Keratinocyte (primary cell): ENCODE measurements around the gene PRLH. TPM values are rescaled to one million over a fixed set of nuclear protein-coding genes. Genes with fewer than 3 reads are reported as not detected.

ENCODE experiments used
- DNase-seq: peaks from one replicate; pipeline ENCODE4 v3.0.0-alpha.2; 2011; ENCODE audit warnings: low read depth, missing footprints, low spot score
- FAIRE-seq: peaks from 2 replicates; lab custom pipeline; 2011; peaks lifted over from hg19 to GRCh38; lab: Jason Lieb, UNC
- H2AFZ ChIP-seq: 2 replicates; pipeline ENCODE4 v1.6.0; 2012; ENCODE audit warnings: low read length, control low read depth, inconsistent platforms; ENCODE audit not compliant: control insufficient read depth
- H3K27ac ChIP-seq: 2 replicates; pipeline ENCODE4 v1.5.1; 2011; ENCODE audit warnings: low read length; ENCODE audit not compliant: control insufficient read depth, insufficient read depth
- H3K27me3 ChIP-seq: 3 replicates; pipeline ENCODE4 v1.6.0; 2011; ENCODE audit warnings: low read length; ENCODE audit not compliant: control insufficient read depth, insufficient read depth; ENCODE audit errors: extremely low read depth
- H3K36me3 ChIP-seq, 2 experiments: 2 replicates in 1 of 2; 3 replicates in 1 of 2; pipeline ENCODE4 v1.5.1; 2011; ENCODE audit warnings: low read length in 2 of 2, mild to moderate bottlenecking in 1 of 2; ENCODE audit not compliant: control insufficient read depth in 2 of 2, insufficient read depth in 2 of 2; ENCODE audit errors: extremely low read depth in 1 of 2
- H3K4me1 ChIP-seq: 3 replicates; pipeline ENCODE4 v1.5.1; 2011; ENCODE audit warnings: low read length; ENCODE audit not compliant: control insufficient read depth, insufficient read depth; ENCODE audit errors: extremely low read depth
- H3K4me2 ChIP-seq: 3 replicates; pipeline ENCODE4 v1.6.0; 2011; ENCODE audit warnings: low read depth, low read length; ENCODE audit not compliant: control insufficient read depth, insufficient read depth; ENCODE audit errors: extremely low read depth
- H3K4me3 ChIP-seq, 3 experiments: fragments of 200-600 bp in 1 of 3; sonication (generic) in 1 of 3; 2 replicates in 2 of 3; 3 replicates in 1 of 3; pipeline ENCODE4 v1.5.1; 2011 to 2016; ENCODE audit warnings: low read length in 3 of 3, mild to moderate bottlenecking in 3 of 3, control low read depth in 2 of 3, inconsistent platforms in 1 of 3, low read depth in 1 of 3, mixed read lengths in 1 of 3, mixed run types in 1 of 3, moderate library complexity in 1 of 3; ENCODE audit not compliant: control insufficient read depth in 2 of 3, insufficient read depth in 2 of 3; ENCODE audit errors: extremely low read depth in 1 of 3
- H3K79me2 ChIP-seq: 2 replicates; pipeline ENCODE4 v1.6.0; 2012; ENCODE audit warnings: low read length; ENCODE audit not compliant: control insufficient read depth, insufficient read depth
- H3K9ac ChIP-seq: 3 replicates; pipeline ENCODE4 v1.6.0; 2011; ENCODE audit warnings: low read length; ENCODE audit not compliant: control insufficient read depth, insufficient read depth; ENCODE audit errors: extremely low read depth
- H3K9me1 ChIP-seq: 3 replicates; pipeline ENCODE4 v1.6.0; 2011; ENCODE audit warnings: low read length; ENCODE audit not compliant: control insufficient read depth, insufficient read depth; ENCODE audit errors: extremely low read depth
- H3K9me3 ChIP-seq: 2 replicates; pipeline ENCODE4 v1.5.1; 2012; ENCODE audit warnings: low read depth, low read length; ENCODE audit not compliant: control insufficient read depth
- H4K20me1 ChIP-seq: 3 replicates; pipeline ENCODE4 v1.6.0; 2011; ENCODE audit warnings: low read length; ENCODE audit not compliant: control insufficient read depth, insufficient read depth; ENCODE audit errors: extremely low read depth
- EZH2 ChIP-seq: IDR thresholded peaks from one replicate; pipeline ENCODE4 v1.6.1; 2012; ENCODE audit warnings: inconsistent platforms, mild to moderate bottlenecking, low read length, moderate library complexity
- dilution Hi-C: fragments of 300-500 bp; cut with MboI; formaldehyde crosslinking; loops from one replicate; pipeline ENCODE4 v1.7.0; 2020; ENCODE audit warnings: low sequenced_read_pairs; ENCODE audit not compliant: extremely low pct_ligation_motif_present
- polyA plus RNA-seq, 5 experiments: library from polyadenylated mRNA; depleted of rRNA in 3 of 5; stranded (reverse) in 3 of 5; stranded (forward) in 1 of 5; unstranded in 1 of 5; fragments of >200 nt; gene quantifications; 1 replicate in 1 of 5; 2 replicates in 3 of 5; 3 replicates in 1 of 5; pipeline versions ENCODE4 v1.2.1 to v1.2.3, GENCODE V29; 2011 to 2012; ENCODE audit warnings: missing spikeins in 2 of 5, low read depth in 1 of 5, low replicate concordance in 1 of 5
- TF ChIP-seq, protein P1 (sequence below), 3 experiments: IDR thresholded peaks in 1 of 3; conservative IDR thresholded peaks in 1 of 3; optimal IDR thresholded peaks in 1 of 3; 2 replicates in 2 of 3; 3 replicates in 1 of 3; pipeline versions ENCODE3 to v1.5.1; 2011; ENCODE audit warnings: low read length in 3 of 3, mild to moderate bottlenecking in 3 of 3, moderate library complexity in 2 of 3, control low read depth in 1 of 3, inconsistent platforms in 1 of 3; ENCODE audit not compliant: insufficient read depth in 2 of 3; ENCODE audit errors: extremely low read depth in 1 of 3

Gene PRLH
- polyA plus RNA-seq, 1 donor (not counting 4 experiments of a cell fraction or from before 2014, with no cell fraction given): not detected

DNA sequence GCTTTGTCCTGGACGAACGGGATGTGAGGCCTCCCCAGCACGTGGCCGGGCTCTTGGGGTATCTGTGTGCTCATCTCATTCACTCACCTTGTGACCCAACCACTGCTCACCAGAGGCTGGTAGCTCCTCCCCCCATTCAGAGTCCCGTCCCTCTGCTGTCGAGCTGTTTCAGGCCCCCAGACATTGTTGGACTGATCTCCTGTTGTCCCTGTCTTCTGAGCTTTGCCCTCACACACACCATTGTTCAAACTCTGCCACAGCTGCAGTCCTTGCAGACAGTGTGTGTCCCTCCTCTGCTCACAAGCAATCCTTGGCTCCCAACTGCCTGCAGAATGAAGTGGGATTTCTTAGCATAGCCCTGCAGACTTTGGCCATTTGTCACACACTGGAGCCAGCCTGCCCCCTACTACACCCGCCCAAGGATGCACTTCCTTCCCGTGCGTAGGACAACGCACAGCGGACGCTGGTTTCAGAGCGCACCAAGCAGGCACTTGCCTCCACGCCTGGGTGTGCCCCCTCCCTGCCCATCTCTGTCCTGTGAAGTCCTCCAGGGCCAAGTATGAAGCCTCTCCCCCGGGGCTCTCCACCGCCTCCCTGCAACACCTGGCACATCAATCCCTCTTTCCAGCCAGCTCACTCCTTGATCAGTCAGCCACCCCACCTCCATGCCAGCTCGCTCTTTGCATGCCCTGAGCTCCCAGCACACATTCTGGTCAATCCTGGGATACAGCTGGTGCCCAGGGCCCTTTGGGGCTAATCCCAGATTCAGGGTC is 16.5 kb upstream of the PRLH start:
- H3K9me3 ChIP-seq: no peaks in the 10 kb centered on the region
- no peak overlapping the region for H3K9ac ChIP-seq
- H3K4me2 ChIP-seq: no peak overlapping the region
- dilution Hi-C loops: no loop called here
- DNase-seq (no peak), FAIRE-seq (no peak)
- no peak for TF ChIP-seq EZH2
- TF ChIP-seq, protein P1, sequence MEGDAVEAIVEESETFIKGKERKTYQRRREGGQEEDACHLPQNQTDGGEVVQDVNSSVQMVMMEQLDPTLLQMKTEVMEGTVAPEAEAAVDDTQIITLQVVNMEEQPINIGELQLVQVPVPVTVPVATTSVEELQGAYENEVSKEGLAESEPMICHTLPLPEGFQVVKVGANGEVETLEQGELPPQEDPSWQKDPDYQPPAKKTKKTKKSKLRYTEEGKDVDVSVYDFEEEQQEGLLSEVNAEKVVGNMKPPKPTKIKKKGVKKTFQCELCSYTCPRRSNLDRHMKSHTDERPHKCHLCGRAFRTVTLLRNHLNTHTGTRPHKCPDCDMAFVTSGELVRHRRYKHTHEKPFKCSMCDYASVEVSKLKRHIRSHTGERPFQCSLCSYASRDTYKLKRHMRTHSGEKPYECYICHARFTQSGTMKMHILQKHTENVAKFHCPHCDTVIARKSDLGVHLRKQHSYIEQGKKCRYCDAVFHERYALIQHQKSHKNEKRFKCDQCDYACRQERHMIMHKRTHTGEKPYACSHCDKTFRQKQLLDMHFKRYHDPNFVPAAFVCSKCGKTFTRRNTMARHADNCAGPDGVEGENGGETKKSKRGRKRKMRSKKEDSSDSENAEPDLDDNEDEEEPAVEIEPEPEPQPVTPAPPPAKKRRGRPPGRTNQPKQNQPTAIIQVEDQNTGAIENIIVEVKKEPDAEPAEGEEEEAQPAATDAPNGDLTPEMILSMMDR (optimal IDR thresholded peaks at IDR 0.05 in 1 of 3, IDR thresholded peaks at IDR 0.05 in 1 of 3, conservative IDR thresholded peaks at IDR 0.05 in 1 of 3; ENCODE audit: extremely low read depth in 1 of 3, insufficient read depth in 2 of 3, low read length in 3 of 3): no peak
- no peaks in the 10 kb centered on the region for H4K20me1 ChIP-seq
- H3K79me2 ChIP-seq: no peaks in the 10 kb centered on the region
- no peaks in the 10 kb centered on the region for H3K36me3 ChIP-seq
- no peaks in the 10 kb centered on the region for H3K9me1 ChIP-seq
- no peak overlapping the region for H2AFZ ChIP-seq
- no peak overlapping the region for H3K27ac ChIP-seq
- H3K4me1 ChIP-seq: peaks cover 2% of the 10 kb centered on the region
- no peak overlapping the region for H3K4me3 ChIP-seq
- H3K27me3 ChIP-seq: peaks cover 12% of the 10 kb centered on the region

DNA sequence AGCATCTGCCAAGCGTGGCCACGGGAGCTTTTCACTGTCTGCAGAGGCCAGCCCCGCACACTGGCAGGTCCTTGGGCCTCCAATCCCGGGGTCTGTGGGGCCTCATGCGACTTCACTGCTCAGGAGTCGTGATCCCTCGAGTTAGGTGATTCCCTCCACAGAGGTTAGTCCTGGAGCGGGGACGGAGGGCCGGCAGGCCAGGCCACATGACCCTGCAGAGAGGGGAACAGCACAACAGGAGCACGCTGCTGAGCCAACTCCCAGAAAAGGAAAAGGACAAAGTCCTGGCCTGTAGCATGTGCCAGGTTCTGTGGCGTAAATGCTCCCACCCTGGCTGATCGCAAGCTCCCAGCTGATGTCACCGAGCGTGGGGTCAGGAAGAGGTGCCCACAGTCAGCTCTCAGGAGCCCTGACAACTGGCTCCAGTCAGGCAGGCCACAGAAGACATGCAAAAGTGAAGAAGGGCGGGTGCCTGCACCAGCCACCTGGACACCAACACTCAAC is 15.3 kb upstream of the PRLH start:
- no peak for FAIRE-seq

More for the DNA sequence above, 15.3 kb upstream of the PRLH start:
- no peak overlapping the region for H3K4me2 ChIP-seq
- TF ChIP-seq, protein P1 (optimal IDR thresholded peaks at IDR 0.05 in 1 of 3, IDR thresholded peaks at IDR 0.05 in 1 of 3, conservative IDR thresholded peaks at IDR 0.05 in 1 of 3; ENCODE audit: extremely low read depth in 1 of 3, insufficient read depth in 2 of 3, low read length in 3 of 3): no peak
- TF ChIP-seq EZH2: no peak
- DNase-seq: no peak
- no peaks in the 10 kb centered on the region for H3K36me3 ChIP-seq
- peaks cover 12% of the 10 kb centered on the region for H3K27me3 ChIP-seq
- no peak overlapping the region for H3K9ac ChIP-seq
- no peak overlapping the region for H2AFZ ChIP-seq
- H3K4me1 ChIP-seq: peaks cover 2% of the 10 kb centered on the region
- H3K9me3 ChIP-seq: no peaks in the 10 kb centered on the region
- no peaks in the 10 kb centered on the region for H4K20me1 ChIP-seq
- dilution Hi-C loops: no loop called here
- H3K9me1 ChIP-seq: no peaks in the 10 kb centered on the region
- H3K27ac ChIP-seq: no peak overlapping the region
- no peak overlapping the region for H3K4me3 ChIP-seq
- no peaks in the 10 kb centered on the region for H3K79me2 ChIP-seq
